GM12878 (cell line): ENCODE data around the gene KLC4. TPM values are rescaled to one million over a fixed set of nuclear protein-coding genes. Genes with fewer than 3 reads are reported as not detected.

Experiments
- BCL3 ChIP-seq: IDR thresholded peaks from 2 replicates; pipeline ENCODE4 v1.6.1; 2011; ENCODE audit warnings: borderline replicate concordance, low read depth, mild to moderate bottlenecking, moderate library complexity, low read length; ENCODE audit not compliant: insufficient read depth, poor library complexity, severe bottlenecking
- BCLAF1 ChIP-seq: fragments of 450-650 bp; IDR thresholded peaks from 2 replicates; pipeline ENCODE4 v1.6.1; 2017; ENCODE audit warnings: antibody characterized with exemption, mild to moderate bottlenecking, moderate library complexity
- BRCA1 ChIP-seq: IDR thresholded peaks from 2 replicates; pipeline ENCODE4 v1.6.1; 2011; ENCODE audit warnings: low read depth, low read length, improper control_type of control experiment
- CBFB ChIP-seq: IDR thresholded peaks from 2 replicates; pipeline ENCODE4 v1.6.1; 2016; ENCODE audit warnings: antibody characterized with exemption, low read depth
- CTCF ChIP-seq, 3 experiments: IDR thresholded peaks in 2 of 3; conservative IDR thresholded peaks in 1 of 3; 2 replicates each; pipeline ENCODE4 v1.5.1; 2011; ENCODE audit warnings: low read depth in 3 of 3, low read length in 3 of 3, mild to moderate bottlenecking in 3 of 3, control low read depth in 2 of 3, moderate library complexity in 2 of 3, inconsistent platforms in 1 of 3, mixed read lengths in 1 of 3; ENCODE audit not compliant: control insufficient read depth in 2 of 3, insufficient read depth in 1 of 3; ENCODE audit errors: extremely low read depth in 1 of 3
- DPF2 ChIP-seq: fragments of 450-650 bp; IDR thresholded peaks from 2 replicates; pipeline ENCODE4 v1.6.1; 2017; ENCODE audit warnings: mild to moderate bottlenecking
- RB1 ChIP-seq: fragments of 450-650 bp; formaldehyde crosslinking; IDR thresholded peaks from 2 replicates; pipeline ENCODE4 v1.6.1; 2017; ENCODE audit warnings: mild to moderate bottlenecking, borderline replicate concordance
- SKIL ChIP-seq: fragments of 450-650 bp; IDR thresholded peaks from 2 replicates; pipeline ENCODE4 v1.6.1; 2017; ENCODE audit warnings: mild to moderate bottlenecking, low read depth, inconsistent platforms; ENCODE audit not compliant: poor library complexity, severe bottlenecking
- STAT3 ChIP-seq: IDR thresholded peaks from 2 replicates; pipeline ENCODE4 v1.6.1; 2011; ENCODE audit warnings: low read depth, low read length, improper control_type of control experiment
- TBL1XR1 ChIP-seq: IDR thresholded peaks from 2 replicates; pipeline ENCODE4 v1.6.1; 2012; ENCODE audit warnings: low read depth, low read length, improper control_type of control experiment
- TCF3 ChIP-seq: IDR thresholded peaks from 2 replicates; pipeline ENCODE4 v1.6.1; 2012; ENCODE audit warnings: low read depth, mild to moderate bottlenecking, low read length, borderline replicate concordance; ENCODE audit not compliant: insufficient read depth
- TCF7 ChIP-seq: IDR thresholded peaks from 2 replicates; pipeline ENCODE4 v1.6.1; 2014; ENCODE audit warnings: antibody characterized with exemption, borderline replicate concordance
- ZNF217 ChIP-seq: fragments of 450-650 bp; IDR thresholded peaks from 2 replicates; pipeline ENCODE4 v1.6.1; 2017; ENCODE audit warnings: antibody characterized with exemption, mild to moderate bottlenecking
- polyA plus RNA-seq, 11 experiments: library from polyadenylated mRNA; depleted of rRNA in 4 of 11; unstranded in 6 of 11; stranded (reverse) in 5 of 11; fragments of >200 nt; fragmentation: Nextera tagmentation in 4 of 11; fragmentation: Illumina TruSeq in 1 of 11; extraction: Ambion mirVana in 4 of 11; extraction: Trizol in 1 of 11; gene quantifications; 1 replicate in 1 of 11; 2 replicates in 10 of 11; pipeline versions ENCODE4 v1.2.1 to v1.2.3, GENCODE V29; 2011 to 2016; ENCODE audit warnings: inconsistent platforms in 2 of 11, missing spikeins in 2 of 11, low read depth in 1 of 11
- total RNA-seq, 4 experiments: library from RNA; depleted of rRNA in 3 of 4; stranded (reverse); fragments of >200 nt in 3 of 4; fragmentation: Illumina TruSeq in 1 of 4; extraction: Trizol in 1 of 4; gene quantifications; 2 replicates each; pipeline versions ENCODE4 v1.2.1 to v1.2.3, GENCODE V29; 2013 to 2021
- TF ChIP-seq, protein P1 (sequence below): IDR thresholded peaks from 2 replicates; pipeline ENCODE4 v1.6.1; 2011; ENCODE audit warnings: low read depth, mild to moderate bottlenecking, low read length, moderate library complexity, borderline replicate concordance; ENCODE audit errors: extremely low read depth
- TF ChIP-seq, protein P2 (sequence below): fragments of 450-650 bp; IDR thresholded peaks from 2 replicates; pipeline ENCODE4 v1.6.1; 2017; ENCODE audit warnings: mild to moderate bottlenecking, moderate library complexity

KLC4 gene
- total and polyA plus RNA-seq, 10 of the 15 experiments (the other 5 are each of a cell fraction or from before 2014, with no cell fraction given), result 0.90 to 13.4 (median 6.9) TPM

GRCh38 chr6:43076464-43077332 is 17.3 kb downstream of the KLC4 start (continued):
- no peak for TF ChIP-seq CTCF (IDR thresholded peaks at IDR 0.05 in 2 of 3, conservative IDR thresholded peaks at IDR 0.05 in 1 of 3; ENCODE audit: control insufficient read depth in 2 of 3, extremely low read depth in 1 of 3, insufficient read depth in 1 of 3, low read depth in 3 of 3, low read length in 3 of 3)
- TF ChIP-seq, protein P1, sequence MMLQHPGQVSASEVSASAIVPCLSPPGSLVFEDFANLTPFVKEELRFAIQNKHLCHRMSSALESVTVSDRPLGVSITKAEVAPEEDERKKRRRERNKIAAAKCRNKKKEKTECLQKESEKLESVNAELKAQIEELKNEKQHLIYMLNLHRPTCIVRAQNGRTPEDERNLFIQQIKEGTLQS, result no peak
- TF ChIP-seq BCLAF1, result no peak
- TF ChIP-seq ZNF217, result no peak
- TF ChIP-seq STAT3, result no peak
- no peak for TF ChIP-seq SKIL
- TF ChIP-seq, protein P2, sequence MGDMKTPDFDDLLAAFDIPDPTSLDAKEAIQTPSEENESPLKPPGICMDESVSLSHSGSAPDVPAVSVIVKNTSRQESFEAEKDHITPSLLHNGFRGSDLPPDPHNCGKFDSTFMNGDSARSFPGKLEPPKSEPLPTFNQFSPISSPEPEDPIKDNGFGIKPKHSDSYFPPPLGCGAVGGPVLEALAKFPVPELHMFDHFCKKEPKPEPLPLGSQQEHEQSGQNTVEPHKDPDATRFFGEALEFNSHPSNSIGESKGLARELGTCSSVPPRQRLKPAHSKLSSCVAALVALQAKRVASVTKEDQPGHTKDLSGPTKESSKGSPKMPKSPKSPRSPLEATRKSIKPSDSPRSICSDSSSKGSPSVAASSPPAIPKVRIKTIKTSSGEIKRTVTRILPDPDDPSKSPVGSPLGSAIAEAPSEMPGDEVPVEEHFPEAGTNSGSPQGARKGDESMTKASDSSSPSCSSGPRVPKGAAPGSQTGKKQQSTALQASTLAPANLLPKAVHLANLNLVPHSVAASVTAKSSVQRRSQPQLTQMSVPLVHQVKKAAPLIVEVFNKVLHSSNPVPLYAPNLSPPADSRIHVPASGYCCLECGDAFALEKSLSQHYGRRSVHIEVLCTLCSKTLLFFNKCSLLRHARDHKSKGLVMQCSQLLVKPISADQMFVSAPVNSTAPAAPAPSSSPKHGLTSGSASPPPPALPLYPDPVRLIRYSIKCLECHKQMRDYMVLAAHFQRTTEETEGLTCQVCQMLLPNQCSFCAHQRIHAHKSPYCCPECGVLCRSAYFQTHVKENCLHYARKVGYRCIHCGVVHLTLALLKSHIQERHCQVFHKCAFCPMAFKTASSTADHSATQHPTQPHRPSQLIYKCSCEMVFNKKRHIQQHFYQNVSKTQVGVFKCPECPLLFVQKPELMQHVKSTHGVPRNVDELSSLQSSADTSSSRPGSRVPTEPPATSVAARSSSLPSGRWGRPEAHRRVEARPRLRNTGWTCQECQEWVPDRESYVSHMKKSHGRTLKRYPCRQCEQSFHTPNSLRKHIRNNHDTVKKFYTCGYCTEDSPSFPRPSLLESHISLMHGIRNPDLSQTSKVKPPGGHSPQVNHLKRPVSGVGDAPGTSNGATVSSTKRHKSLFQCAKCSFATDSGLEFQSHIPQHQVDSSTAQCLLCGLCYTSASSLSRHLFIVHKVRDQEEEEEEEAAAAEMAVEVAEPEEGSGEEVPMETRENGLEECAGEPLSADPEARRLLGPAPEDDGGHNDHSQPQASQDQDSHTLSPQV, result no peak
- TF ChIP-seq TCF3, result no peak
- no peak for TF ChIP-seq TCF7
- no peak for TF ChIP-seq BRCA1
- no peak; the same call in 1 of the 2 replicates for TF ChIP-seq RB1
- no peak for TF ChIP-seq BCL3
- no peak for TF ChIP-seq TBL1XR1
- TF ChIP-seq CBFB, result no peak
- no peak for TF ChIP-seq DPF2
